ENCODE measurements around the gene HSPBAP1.

GRCh38 chr3:122789585-122790273 is 3.9 kb downstream of the HSPBAP1 start:
- TF ChIP-seq CTCF (IDR thresholded peaks at IDR 0.05; ENCODE audit: insufficient read depth, low read length, poor library complexity, severe bottlenecking) (no peak), EZH2phosphoT487 (conservative IDR thresholded peaks at IDR 0.05; ENCODE audit: low read length) (no peak)
